IPS-20b (cell line): ENCODE results near the gene DES.

Source experiments
- H3K27ac ChIP-seq: one replicate; pipeline ENCODE4 v1.5.1; 2013; ENCODE audit warnings: low read length
- H3K27me3 ChIP-seq: 2 replicates; pipeline ENCODE4 v1.6.1; 2013; ENCODE audit warnings: mild to moderate bottlenecking, low read length, inconsistent platforms; ENCODE audit not compliant: insufficient read depth
- H3K36me3 ChIP-seq: 2 replicates; pipeline ENCODE4 v1.6.1; 2013; ENCODE audit warnings: low read depth, mild to moderate bottlenecking, inconsistent platforms, low read length, moderate library complexity; ENCODE audit not compliant: insufficient read depth
- H3K4me1 ChIP-seq: 2 replicates; pipeline ENCODE4 v1.6.1; 2013; ENCODE audit warnings: mild to moderate bottlenecking, control low read depth, inconsistent platforms, low read length, moderate library complexity; ENCODE audit not compliant: insufficient read depth
- H3K4me3 ChIP-seq: 2 replicates; pipeline ENCODE4 v1.5.1; 2013; ENCODE audit warnings: mild to moderate bottlenecking, low read length, inconsistent platforms
- H3K9ac ChIP-seq: 2 replicates; pipeline ENCODE4 v1.6.1; 2013; ENCODE audit warnings: low read depth, mild to moderate bottlenecking, inconsistent platforms, low read length, moderate library complexity
- H3K9me3 ChIP-seq: 2 replicates; pipeline ENCODE4 v1.6.1; 2013; ENCODE audit warnings: mild to moderate bottlenecking, low read depth, low read length, inconsistent platforms; ENCODE audit not compliant: insufficient read depth

Gene DES

DNA sequence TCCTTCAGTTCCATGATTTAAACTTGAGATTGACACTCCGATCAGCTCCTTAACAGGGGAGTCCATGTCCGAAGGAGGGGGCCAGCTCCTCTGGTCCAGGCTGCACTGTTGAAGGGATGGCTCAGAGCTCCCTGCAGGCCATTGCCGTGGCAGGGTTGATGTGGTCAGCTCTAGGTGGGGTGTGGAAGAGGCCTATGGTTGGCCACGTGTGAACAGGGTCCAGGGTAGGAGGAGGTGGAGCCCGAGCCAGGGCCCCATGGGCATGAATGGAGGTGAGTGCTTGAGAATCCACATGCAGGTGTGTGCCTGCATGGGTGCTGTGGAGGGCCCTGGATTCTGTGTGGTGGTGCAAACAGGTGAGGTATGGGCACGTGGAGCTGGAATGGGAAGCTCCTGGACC lies 17.5 kb downstream of the DES start:
- peaks cover 5% of the 10 kb centered on the region for H3K4me1 ChIP-seq
- H3K9me3 ChIP-seq = no peaks in the 10 kb centered on the region
- H3K36me3 ChIP-seq = no peaks in the 10 kb centered on the region
- no peak overlapping the region for H3K27ac ChIP-seq
- no peak overlapping the region for H3K4me3 ChIP-seq
- no peak overlapping the region for H3K9ac ChIP-seq
- peaks cover 55% of the 10 kb centered on the region for H3K27me3 ChIP-seq

DNA sequence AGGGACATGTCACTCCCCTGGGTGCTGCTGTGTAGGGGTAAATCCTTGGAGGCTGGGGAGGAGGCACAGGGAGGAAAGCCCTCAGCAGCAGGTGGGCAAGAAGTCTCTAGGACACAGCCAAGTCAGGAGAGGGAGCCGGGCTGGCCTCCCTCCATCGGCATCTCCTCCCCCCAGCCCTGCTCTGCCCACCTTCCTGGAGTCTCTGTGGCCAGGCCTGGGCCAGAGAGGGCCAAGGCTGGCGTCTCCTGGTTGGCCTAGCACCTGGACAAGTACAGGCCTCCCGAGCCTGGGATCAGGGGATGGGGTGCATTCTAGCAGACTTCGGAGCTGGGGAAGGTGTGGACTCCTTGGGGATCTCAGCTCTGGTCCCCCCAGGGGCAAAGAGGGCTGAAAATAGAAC lies 18.3 kb downstream of the DES start:
- Histone ChIP-seq H3K4me3 (no peak overlapping the region), H3K9me3 (no peaks in the 10 kb centered on the region), H3K36me3 (no peaks in the 10 kb centered on the region), H3K9ac (no peak overlapping the region), H3K27ac (no peak overlapping the region), H3K4me1 (peaks cover 9% of the 10 kb centered on the region), H3K27me3 (peaks cover 62% of the 10 kb centered on the region)

DNA sequence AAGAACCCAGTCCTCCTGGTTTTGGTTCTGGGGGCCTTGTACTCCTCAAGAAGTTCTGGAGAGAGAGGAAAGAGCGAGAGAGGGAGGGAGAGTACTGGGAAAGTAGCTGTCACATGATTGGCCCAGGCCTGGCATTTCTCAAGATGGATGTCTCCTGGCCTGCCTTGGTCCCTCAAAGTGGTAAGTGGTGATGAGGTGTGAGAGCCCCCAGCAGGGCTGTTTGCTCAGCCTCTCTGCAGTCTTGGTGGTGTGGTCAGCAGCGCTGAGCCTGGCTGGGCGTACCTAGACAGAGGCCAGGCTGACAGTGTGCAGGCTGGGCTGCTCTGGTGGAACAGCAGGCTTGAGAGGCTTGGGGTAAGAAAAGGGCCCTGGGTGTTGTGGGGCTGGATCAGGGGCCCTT lies 19.0 kb downstream of the DES start:
- no peak overlapping the region for H3K27ac ChIP-seq
- H3K9ac ChIP-seq = no peak overlapping the region
- no peak overlapping the region for H3K4me3 ChIP-seq
- no peaks in the 10 kb centered on the region for H3K36me3 ChIP-seq
- no peaks in the 10 kb centered on the region for H3K9me3 ChIP-seq
- H3K27me3 ChIP-seq = peaks cover 64% of the 10 kb centered on the region
- peaks cover 9% of the 10 kb centered on the region for H3K4me1 ChIP-seq

DNA sequence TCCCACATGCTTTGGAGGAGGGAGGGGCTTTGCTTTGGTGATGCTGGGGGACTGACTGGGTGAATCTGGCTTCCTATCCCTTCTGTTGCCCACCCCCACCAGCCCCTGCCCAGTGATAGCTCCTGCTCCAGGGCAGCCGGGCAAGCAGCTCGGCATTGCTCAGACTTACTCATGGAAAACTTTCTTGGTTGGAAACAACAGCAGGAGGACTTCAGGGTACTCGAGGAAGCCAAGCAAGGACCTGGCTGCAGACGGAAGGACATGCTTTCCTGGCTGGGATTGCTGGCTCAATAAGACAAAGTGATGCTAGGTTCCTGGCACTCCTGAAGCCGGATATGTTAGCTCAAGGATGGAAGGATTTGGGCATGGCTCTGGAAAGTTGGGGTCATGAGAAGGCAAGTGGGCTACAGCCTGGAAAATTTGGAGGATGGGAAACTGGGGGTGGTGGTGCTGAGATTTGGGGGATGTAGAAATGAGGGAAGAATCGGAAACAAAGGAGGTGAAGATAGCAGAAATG lies 19.6 kb downstream of the DES start:
- no peaks in the 10 kb centered on the region for H3K9me3 ChIP-seq
- peaks cover 10% of the 10 kb centered on the region for H3K4me1 ChIP-seq
- H3K27ac ChIP-seq = no peak overlapping the region
- H3K36me3 ChIP-seq = no peaks in the 10 kb centered on the region
- no peak overlapping the region for H3K9ac ChIP-seq
- H3K27me3 ChIP-seq = peaks cover 68% of the 10 kb centered on the region
- H3K4me3 ChIP-seq = no peak overlapping the region

DNA sequence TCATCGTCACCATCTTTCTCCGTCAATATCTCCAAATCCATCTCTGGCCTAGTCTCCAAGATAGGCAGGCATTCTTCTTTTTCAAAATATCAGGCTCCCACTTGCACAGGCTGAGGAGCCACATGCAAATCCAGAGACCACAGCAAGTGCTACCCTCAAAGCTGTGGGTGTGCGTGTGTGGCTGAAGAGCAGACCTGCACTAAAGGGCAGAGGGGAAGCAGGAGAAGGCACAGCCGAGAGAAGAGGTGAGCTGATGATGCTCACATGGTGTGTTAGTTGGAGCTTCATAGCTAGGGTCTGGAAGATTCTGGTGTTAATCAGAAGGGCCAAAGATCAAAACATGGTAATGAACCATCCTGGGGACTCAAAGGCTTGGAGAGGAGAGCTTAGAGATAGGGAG lies 20.3 kb downstream of the DES start:
- H3K4me1 ChIP-seq = peaks cover 11% of the 10 kb centered on the region
- H3K9me3 ChIP-seq = no peaks in the 10 kb centered on the region
- peaks cover 75% of the 10 kb centered on the region for H3K27me3 ChIP-seq
- no peak overlapping the region for H3K4me3 ChIP-seq
- H3K27ac ChIP-seq = no peak overlapping the region
- no peak overlapping the region for H3K9ac ChIP-seq
- H3K36me3 ChIP-seq = no peaks in the 10 kb centered on the region

DNA sequence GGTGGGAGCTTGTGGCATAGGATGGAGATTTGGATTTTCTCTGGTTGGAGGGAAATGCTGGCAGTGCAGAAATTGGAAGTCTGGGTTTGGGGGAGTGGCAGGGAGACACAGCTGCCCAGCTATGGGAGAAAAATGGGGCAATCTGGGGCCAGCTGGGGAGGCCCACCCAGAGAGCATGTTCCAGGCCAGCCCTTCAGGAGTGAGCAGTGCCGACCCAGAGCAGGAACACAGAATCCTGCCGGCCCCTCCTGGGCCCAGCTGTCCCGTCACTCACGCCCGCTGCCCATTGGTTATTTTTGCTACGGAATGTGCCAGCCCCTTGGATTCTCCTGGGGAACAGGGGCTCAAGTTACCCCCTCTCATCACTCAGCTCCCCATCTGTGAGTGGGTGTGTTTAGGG lies 21.3 kb downstream of the DES start:
- Histone ChIP-seq H3K4me3 (no peak overlapping the region), H3K9ac (no peak overlapping the region), H3K4me1 (peaks cover 8% of the 10 kb centered on the region; the same call in 1 of the 2 replicates), H3K36me3 (no peaks in the 10 kb centered on the region), H3K27ac (no peak overlapping the region), H3K9me3 (no peaks in the 10 kb centered on the region), H3K27me3 (peaks cover 74% of the 10 kb centered on the region)

DNA sequence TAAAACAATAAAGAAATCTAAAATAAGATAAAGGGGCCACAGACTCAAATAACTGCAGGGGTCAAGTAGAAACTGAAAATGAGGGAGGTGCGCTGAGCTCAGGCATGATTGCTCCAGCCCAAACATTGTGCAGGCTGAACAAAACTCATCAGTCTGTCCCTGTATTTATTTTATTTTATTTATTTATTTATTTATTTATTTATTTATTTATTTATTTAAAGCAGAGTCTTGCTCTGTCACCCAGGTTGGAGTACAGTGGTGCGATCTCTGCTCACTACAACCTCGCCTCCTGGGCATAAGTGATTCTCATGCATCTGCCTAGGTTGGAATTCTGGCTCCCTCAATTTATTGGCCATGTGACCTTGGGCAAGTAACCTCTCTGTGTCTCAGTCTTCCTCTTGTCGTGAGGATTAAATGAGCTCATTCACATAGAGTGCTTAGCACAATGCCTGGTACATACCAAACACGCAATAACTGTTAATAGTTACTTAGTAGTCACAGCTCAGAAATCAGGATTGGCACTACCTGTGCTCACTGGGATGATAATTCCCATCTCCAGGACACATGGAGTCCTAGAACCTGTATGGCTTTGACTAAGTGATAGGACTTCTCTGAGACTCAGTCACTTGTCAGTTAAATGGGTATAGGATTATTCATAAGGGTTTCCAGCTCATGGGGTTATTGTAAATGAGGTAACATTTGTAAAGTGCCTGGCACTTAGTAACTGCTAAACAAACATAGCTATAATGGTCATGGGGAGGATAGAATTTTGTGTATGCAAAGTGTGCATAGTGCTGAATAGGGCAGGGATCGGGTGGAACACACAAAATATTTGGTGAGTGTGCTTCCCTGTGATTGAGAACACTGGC lies 22.4 kb downstream of the DES start:
- H3K27ac ChIP-seq = no peak overlapping the region
- no peaks in the 10 kb centered on the region for H3K9me3 ChIP-seq
- peak overlapping the region; percentile 71; the same call in 1 of the 2 replicates for H3K4me3 ChIP-seq
- no peak overlapping the region for H3K9ac ChIP-seq
- no peaks in the 10 kb centered on the region for H3K36me3 ChIP-seq
- peaks cover 8% of the 10 kb centered on the region for H3K4me1 ChIP-seq
- H3K27me3 ChIP-seq = peaks cover 68% of the 10 kb centered on the region

DNA sequence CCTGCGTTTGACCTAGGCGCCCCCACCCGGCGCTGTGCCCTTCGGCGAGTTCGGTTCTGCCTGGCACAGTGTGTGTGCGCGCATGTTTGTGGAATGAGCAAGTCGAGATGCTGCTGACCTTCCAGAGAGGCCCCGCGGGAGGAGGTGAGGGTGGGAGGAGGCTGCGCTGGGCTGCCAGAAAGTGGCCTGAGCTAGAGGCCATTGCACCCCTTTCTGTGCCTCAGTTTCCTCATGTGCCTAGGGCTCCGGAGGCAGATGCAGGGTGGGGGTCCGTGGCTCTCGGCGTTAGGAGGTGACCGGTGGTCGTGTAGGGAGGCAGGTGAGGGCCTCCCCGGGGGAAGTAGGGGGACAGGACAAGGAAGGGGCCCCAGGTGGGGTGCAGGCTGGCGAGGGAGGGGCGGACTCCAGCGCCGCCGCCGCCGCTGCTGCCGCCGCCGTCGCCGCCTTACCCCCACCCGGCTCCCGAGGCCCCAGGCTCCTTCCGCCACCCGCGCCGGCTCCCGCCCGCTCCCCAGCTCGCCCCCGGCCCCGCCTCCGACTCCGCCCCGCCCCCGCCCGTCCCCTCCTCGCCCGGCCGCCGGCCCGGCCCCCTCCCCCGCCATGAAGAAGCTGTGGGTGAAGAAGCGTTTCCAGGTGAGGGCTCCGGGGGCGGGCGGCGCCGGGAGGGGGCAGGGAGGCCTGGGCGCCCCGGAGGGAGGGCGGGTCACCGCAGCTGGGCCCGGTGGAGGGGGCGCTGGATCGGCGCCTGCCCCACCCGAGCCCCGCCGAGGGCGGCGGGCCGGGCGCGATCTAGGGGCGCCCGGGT lies 23.5 kb downstream of the DES start:
- Histone ChIP-seq H3K4me1 (peaks cover 12% of the 10 kb centered on the region), H3K4me3 (peak overlapping the region; percentile 71), H3K27me3 (peaks cover 62% of the 10 kb centered on the region), H3K9me3 (no peaks in the 10 kb centered on the region), H3K36me3 (no peaks in the 10 kb centered on the region), H3K9ac (peak overlapping the region; percentile 21; the same call in 1 of the 2 replicates), H3K27ac (no peak overlapping the region)

DNA sequence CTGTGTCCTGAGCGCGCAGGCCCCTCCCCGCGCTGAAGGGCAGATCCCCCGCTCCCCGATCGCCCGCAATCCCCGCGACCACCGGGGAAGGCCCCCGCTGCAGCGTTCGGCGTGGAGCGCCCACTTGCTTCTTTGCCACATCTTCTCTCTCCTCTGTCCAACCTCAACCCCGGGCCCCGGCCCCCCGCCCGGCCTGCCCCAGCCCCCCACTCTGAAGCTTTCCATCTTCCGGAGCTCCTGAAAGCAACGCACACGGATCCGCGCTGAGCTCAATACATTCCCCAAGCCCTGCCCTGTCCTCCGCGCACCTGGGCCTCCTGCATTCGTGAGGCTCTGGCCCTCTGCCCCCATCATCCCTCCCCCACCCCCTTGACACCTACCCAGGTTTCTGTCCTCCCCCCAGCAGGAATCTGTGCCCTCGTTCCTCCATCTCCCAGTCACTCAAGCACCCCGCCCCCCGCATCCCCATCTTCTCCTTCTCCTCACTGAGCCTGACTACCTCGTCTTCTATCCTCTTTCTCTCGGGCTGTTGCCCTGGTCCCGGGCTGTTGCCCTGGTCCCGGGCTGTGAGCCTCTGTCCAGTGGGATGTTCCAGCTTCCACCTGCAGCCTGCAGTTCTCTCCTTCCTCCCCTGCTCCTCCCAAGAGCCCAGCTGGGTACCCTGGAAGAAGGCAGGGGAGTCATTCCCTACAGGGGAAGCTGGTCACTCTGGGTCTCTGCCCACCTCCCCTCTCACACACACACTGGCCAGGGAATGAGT lies 24.3 kb downstream of the DES start:
- no peaks in the 10 kb centered on the region for H3K9me3 ChIP-seq
- peak overlapping the region; percentile 58; the same call in 1 of the 2 replicates for H3K4me3 ChIP-seq
- peaks cover 63% of the 10 kb centered on the region for H3K27me3 ChIP-seq
- no peaks in the 10 kb centered on the region for H3K36me3 ChIP-seq
- no peak overlapping the region for H3K9ac ChIP-seq
- no peak overlapping the region for H3K27ac ChIP-seq
- peaks cover 12% of the 10 kb centered on the region for H3K4me1 ChIP-seq

DNA sequence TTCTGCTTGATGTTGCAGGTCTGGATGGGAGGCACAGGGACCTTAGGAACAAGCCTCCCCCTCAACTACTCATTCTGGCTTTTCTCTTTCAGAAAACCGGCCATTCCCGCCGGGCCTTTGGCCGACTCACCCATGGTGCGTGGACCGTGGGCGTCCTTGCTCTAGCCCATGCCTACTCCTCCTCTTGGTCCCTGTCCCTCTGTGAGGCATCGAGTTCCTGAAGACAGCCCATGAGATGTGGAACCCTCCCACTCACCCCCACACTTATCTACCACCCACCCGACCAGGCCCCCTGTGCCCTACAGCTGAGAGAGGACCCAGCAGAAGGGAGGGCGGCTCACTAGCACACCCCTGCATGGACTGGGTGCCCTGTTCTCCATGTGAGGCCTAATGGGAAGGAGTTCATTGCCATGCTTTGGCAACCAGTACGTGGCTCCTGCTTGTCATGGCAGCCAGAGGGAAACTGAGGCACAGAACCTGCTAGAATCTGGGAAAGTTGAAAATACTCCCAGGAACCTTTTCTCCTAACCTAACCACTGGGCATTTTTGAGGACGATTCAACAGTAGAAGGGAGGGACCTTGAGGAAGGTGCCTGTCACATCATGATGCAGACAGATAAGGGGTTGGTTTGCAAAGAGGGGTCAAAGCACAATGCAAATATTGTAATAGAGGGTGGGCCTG lies 25.0 kb downstream of the DES start:
- Histone ChIP-seq H3K27me3 (peaks cover 63% of the 10 kb centered on the region), H3K4me3 (0 out of 2 replicates have a peak overlapping the region, but pooled peaks have one; percentile 58), H3K27ac (no peak overlapping the region)

DNA sequence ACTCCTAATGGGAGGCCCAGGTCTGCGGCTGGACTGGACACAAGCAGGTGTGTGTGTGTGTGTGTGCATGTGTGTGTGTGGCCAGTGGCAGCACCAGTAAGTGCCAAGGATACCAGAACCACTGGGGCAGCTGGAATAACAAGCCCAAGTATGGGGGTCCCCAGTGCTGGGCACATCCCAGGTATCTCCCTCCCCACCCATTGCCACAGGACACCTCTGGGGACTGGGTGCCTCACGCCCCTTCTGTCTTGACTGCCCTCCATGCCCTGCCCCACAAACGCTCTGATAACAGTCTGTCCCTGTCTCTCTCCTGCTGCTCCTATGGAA lies 25.5 kb downstream of the DES start:
- Histone ChIP-seq H3K4me1 (peaks cover 12% of the 10 kb centered on the region), H3K27me3 (peaks cover 63% of the 10 kb centered on the region), H3K27ac (no peak overlapping the region), H3K9me3 (no peaks in the 10 kb centered on the region), H3K9ac (no peak overlapping the region), H3K4me3 (no peak overlapping the region), H3K36me3 (no peaks in the 10 kb centered on the region)

More for the DNA sequence above, 25.0 kb downstream of the DES start:
- no peak overlapping the region for H3K9ac ChIP-seq
- H3K36me3 ChIP-seq = no peaks in the 10 kb centered on the region
- H3K9me3 ChIP-seq = no peaks in the 10 kb centered on the region
- peaks cover 12% of the 10 kb centered on the region for H3K4me1 ChIP-seq
